Spleen (tissue), 11 donors: ENCODE data around the gene ZNF276. TPM values are rescaled to one million over a fixed set of nuclear protein-coding genes. Genes with fewer than 3 reads are reported as not detected.
A peak's percentile ranks its signal among the peaks of the same experiment; 100 is the strongest.

ENCODE experiments used
- DNase-seq: peaks from one replicate; pipeline ENCODE4 v3.0.0-alpha.2; 2020
- H3K27ac ChIP-seq, 8 donors: fragments of 200-600 bp; sonication (generic) in 7 of 8; 1 replicate in 4 of 8; 2 replicates in 4 of 8; pipeline versions ENCODE4 v1.5.0 to v1.8.0; 2016 to 2021; ENCODE audit warnings: inconsistent platforms in 4 of 8, mild to moderate bottlenecking in 4 of 8, moderate library complexity in 1 of 8
- H3K27me3 ChIP-seq, 7 donors: fragments of 200-600 bp; sonication (generic) in 6 of 7; replicated peaks in 1 of 7; 1 replicate in 4 of 7; 2 replicates in 3 of 7; pipeline versions ENCODE4 v1.5.0 to v1.8.0; 2016 to 2021; ENCODE audit warnings: inconsistent platforms in 3 of 7, mild to moderate bottlenecking in 1 of 7
- H3K36me3 ChIP-seq, 6 donors: fragments of 200-600 bp; sonication (generic) in 5 of 6; 1 replicate in 4 of 6; 2 replicates in 2 of 6; pipeline versions ENCODE4 v1.5.0 to v1.8.0; 2016 to 2021; ENCODE audit warnings: inconsistent platforms in 2 of 6
- H3K4me1 ChIP-seq, 6 donors: fragments of 200-600 bp; sonication (generic) in 5 of 6; 1 replicate in 3 of 6; 2 replicates in 3 of 6; pipeline versions ENCODE4 v1.5.0 to v1.8.0; 2016 to 2021; ENCODE audit warnings: inconsistent platforms in 3 of 6
- H3K4me3 ChIP-seq, 8 donors: fragments of 200-600 bp; sonication (generic) in 7 of 8; 1 replicate in 4 of 8; 2 replicates in 4 of 8; pipeline versions ENCODE4 v1.5.0 to v1.8.0; 2016 to 2021; ENCODE audit warnings: inconsistent platforms in 4 of 8, mild to moderate bottlenecking in 4 of 8, moderate library complexity in 2 of 8
- H3K9me3 ChIP-seq, 8 donors: fragments of 200-600 bp; sonication (generic) in 7 of 8; 1 replicate in 4 of 8; 2 replicates in 4 of 8; pipeline versions ENCODE4 v1.5.0 to v1.8.0; 2016 to 2021; ENCODE audit warnings: inconsistent platforms in 4 of 8
- CTCF ChIP-seq, 11 experiments: fragments of 200-600 bp in 7 of 11; fragments of 450-650 bp in 4 of 11; sonication (generic) in 4 of 11; IDR thresholded peaks in 8 of 11; conservative IDR thresholded peaks in 3 of 11; 1 replicate in 7 of 11; 2 replicates in 4 of 11; pipeline versions ENCODE4 v1.4.0 to v1.8.0; 2016 to 2021; ENCODE audit warnings: antibody characterized with exemption in 11 of 11, inconsistent platforms in 4 of 11, mild to moderate bottlenecking in 1 of 11
- POLR2A ChIP-seq, 3 donors: fragments of 450-650 bp; IDR thresholded peaks; one replicate each; pipeline ENCODE4 v1.5.1; 2017; ENCODE audit warnings: antibody characterized with exemption in 3 of 3, mild to moderate bottlenecking in 1 of 3
- POLR2AphosphoS5 ChIP-seq, 3 donors: sonication (generic); formaldehyde crosslinking; IDR thresholded peaks; one replicate each; pipeline ENCODE4 v1.5.1; 2017; ENCODE audit warnings: antibody characterized with exemption in 3 of 3
- WGBS, 5 donors: extraction: QIAGEN DNeasy Blood & Tissue Kit in 3 of 5; methylation state at CpG; one replicate each; pipeline versions ENCODE4 v1.1.5 to v1.1.7; 2013 to 2018; 5-methylcytosine and 5-hydroxymethylcytosine counted together
- intact Hi-C: fragments of 100-400 bp; cut with DNase I; formaldehyde crosslinking; loops from one replicate; pipeline ENCODE4 v1.15.0; 2023; ENCODE audit warnings: low total_unique reads
- polyA plus RNA-seq, 3 donors: library from polyadenylated mRNA; stranded (reverse); fragments of 200-250 nt; gene quantifications; one replicate each; pipeline ENCODE4 v1.2.1, GENCODE V29; 2013
- total RNA-seq, 7 donors: library from RNA; depleted of rRNA in 3 of 7; stranded (reverse); fragments of >200 nt in 3 of 7; fragmentation: NEBNext Ultra II Directional in 4 of 7; extraction: Animal tissue kit (Norgen Biotek cat#: 25700) in 4 of 7; gene quantifications; one replicate each; pipeline versions ENCODE4 v1.1.0 to v1.2.1, GENCODE V29; 2016 to 2021
- donor health status: healthy with polysubstance abuse.
- donor health status: DM: no; HTN: no; CAD: no; lungs with moderate emphysema.
- donor health status: DM: no; HTN: no; CAD: no.
- donor health status: Bipolar disorder and iron deficiency.
- donor health status: healthy.
- donor health status: DM: no; HTN: no; CAD: no.
- donor health status: DM: yes; HTN: yes; CAD: no.

The ZNF276 gene
- total and polyA plus RNA-seq, 10 donors, result 28.9 to 83.7 (median 62.7) TPM

- intact Hi-C loops, result no loop called here
- H3K27ac ChIP-seq, result peak overlapping the region in 1 of 8 donors; percentile 93
- no peaks in the 10 kb centered on the region for H3K27me3 ChIP-seq
- TF ChIP-seq POLR2AphosphoS5 (IDR thresholded peaks at IDR 0.05), result no peak
- no peak for TF ChIP-seq POLR2A (IDR thresholded peaks at IDR 0.05)
- TF ChIP-seq CTCF (IDR thresholded peaks at IDR 0.05 in 8 of 11, conservative IDR thresholded peaks at IDR 0.05 in 3 of 11), result no peak
- H3K4me1 ChIP-seq, result peaks cover 13 to 56% (median 47%) of the 10 kb centered on the region in 6 donors
- H3K9me3 ChIP-seq, result no peaks in the 10 kb centered on the region
- H3K4me3 ChIP-seq, result no peak overlapping the region
- H3K36me3 ChIP-seq, result peaks cover 0 to 53% (median 13%) of the 10 kb centered on the region in 6 donors
- DNase-seq, result no peak
- 80 to 89% (median 82%) methylated on average over 26 of the region's 26 CpGs for WGBS, 5 donors
These were observed 38.5 kb downstream of the ZNF276 start for GRCh38 chr16:89759746-89760340.

- Histone ChIP-seq H3K9me3 (no peaks in the 10 kb centered on the region), H3K36me3 (peaks cover 0 to 45% (median 13%) of the 10 kb centered on the region in 6 donors), H3K27ac (peak overlapping the region; percentile 32 to 93 (median 77)), H3K4me3 (peak overlapping the region; percentile 25 to 59 (median 35)), H3K27me3 (no peaks in the 10 kb centered on the region), H3K4me1 (peaks cover 18 to 67% (median 55%) of the 10 kb centered on the region in 6 donors)
- WGBS, 5 donors, result 25 to 51% (median 38%) methylated on average over 13 to 17 of the region's 17 CpGs
- intact Hi-C loops, result no loop called here
- TF ChIP-seq POLR2A (IDR thresholded peaks at IDR 0.05) (no peak), POLR2AphosphoS5 (IDR thresholded peaks at IDR 0.05) (no peak)
- DNase-seq, result no peak
These were observed 40.1 kb downstream of the ZNF276 start for GRCh38 chr16:89761304-89761922.

GRCh38 chr16:89764711-89765201 is 43.4 kb downstream of the ZNF276 start:
- Histone ChIP-seq H3K36me3 (peaks cover 0 to 30% (median 0%) of the 10 kb centered on the region in 6 donors), H3K27me3 (no peaks in the 10 kb centered on the region), H3K27ac (peak overlapping the region; percentile 53 to 93 (median 88)), H3K4me1 (peaks cover 18 to 65% (median 54%) of the 10 kb centered on the region in 6 donors), H3K4me3 (peak overlapping the region in 7 of 8 donors; percentile 21 to 70 (median 34)), H3K9me3 (no peaks in the 10 kb centered on the region)
- WGBS, 5 donors, result 22 to 51% (median 27%) methylated on average over 18 of the region's 18 CpGs
- intact Hi-C loops, result no loop called here
- peak; percentile 88 for DNase-seq
- TF ChIP-seq POLR2AphosphoS5 (IDR thresholded peaks at IDR 0.05) (peak in 2 of 3 donors; percentile 78 to 85), POLR2A (IDR thresholded peaks at IDR 0.05) (peak in 2 of 3 donors; percentile 52 to 65), CTCF (IDR thresholded peaks at IDR 0.05 in 8 of 11, conservative IDR thresholded peaks at IDR 0.05 in 3 of 11) (no peak)

- 58 to 70% (median 63%) methylated on average over 10 of the region's 10 CpGs for WGBS, 5 donors
- Histone ChIP-seq H3K4me1 (peaks cover 18 to 59% (median 48%) of the 10 kb centered on the region in 6 donors), H3K27me3 (no peaks in the 10 kb centered on the region), H3K9me3 (no peaks in the 10 kb centered on the region), H3K27ac (peak overlapping the region; percentile 53 to 93 (median 88)), H3K4me3 (peak overlapping the region in 5 of 8 donors; percentile 31 to 70 (median 42)), H3K36me3 (peaks cover 0 to 30% (median 0%) of the 10 kb centered on the region in 6 donors)
- TF ChIP-seq POLR2AphosphoS5 (IDR thresholded peaks at IDR 0.05), result no peak
- no peak for TF ChIP-seq CTCF (IDR thresholded peaks at IDR 0.05 in 8 of 11, conservative IDR thresholded peaks at IDR 0.05 in 3 of 11)
- no peak for TF ChIP-seq POLR2A (IDR thresholded peaks at IDR 0.05)
- DNase-seq, result no peak
- intact Hi-C loops, result no loop called here
These were observed 44.0 kb downstream of the ZNF276 start for GRCh38 chr16:89765292-89765830.
